ENCODE data around the gene EML6.
"Not testable (repeated sequence)": the region's sequence is repeated elsewhere in the genome, so short reads cannot be mapped to it uniquely, and the experiment has no call there.

Gene EML6

GRCh38 chr2:54695378-54695777 lies 28.1 kb upstream of the EML6 start:
- DNase-seq = no peak
- no peak for TF ChIP-seq GATA1 (IDR thresholded peaks at IDR 0.05; ENCODE audit: low read depth, low read length)
- TF ChIP-seq POLR2A (IDR thresholded peaks at IDR 0.05; ENCODE audit: low read length) = no peak

GRCh38 chr2:54697934-54698333 lies 25.5 kb upstream of the EML6 start:
- no peak for TF ChIP-seq GATA1 (IDR thresholded peaks at IDR 0.05; ENCODE audit: low read depth, low read length)
- no peak for TF ChIP-seq POLR2A (IDR thresholded peaks at IDR 0.05; ENCODE audit: low read length)

GRCh38 chr2:54698926-54699325 lies 24.5 kb upstream of the EML6 start:
- not testable (repeated sequence) for DNase-seq

More at GRCh38 chr2:54697934-54698333, 25.5 kb upstream of the EML6 start:
- no peak for DNase-seq

- no peak for DNase-seq
- TF ChIP-seq GATA1 (IDR thresholded peaks at IDR 0.05; ENCODE audit: low read depth, low read length) (no peak), POLR2A (IDR thresholded peaks at IDR 0.05; ENCODE audit: low read length) (no peak)
These were observed 23.8 kb upstream of the EML6 start for GRCh38 chr2:54699665-54700064.

GRCh38 chr2:54701029-54701428 lies 22.4 kb upstream of the EML6 start:
- no peak for DNase-seq
- TF ChIP-seq POLR2A (IDR thresholded peaks at IDR 0.05; ENCODE audit: low read length) = no peak
- TF ChIP-seq GATA1 (IDR thresholded peaks at IDR 0.05; ENCODE audit: low read depth, low read length) = no peak

- DNase-seq = no peak
- TF ChIP-seq GATA1 (IDR thresholded peaks at IDR 0.05; ENCODE audit: low read depth, low read length) = no peak
- no peak for TF ChIP-seq POLR2A (IDR thresholded peaks at IDR 0.05; ENCODE audit: low read length)
These were observed 19.2 kb upstream of the EML6 start for GRCh38 chr2:54704238-54704637.

- DNase-seq = peak; percentile 40 to 47
- TF ChIP-seq POLR2A (IDR thresholded peaks at IDR 0.05; ENCODE audit: low read length) (no peak), GATA1 (IDR thresholded peaks at IDR 0.05; ENCODE audit: low read depth, low read length) (peak; percentile 20)
These were observed 18.5 kb upstream of the EML6 start for GRCh38 chr2:54704688-54705605.

- DNase-seq = no peak
- TF ChIP-seq POLR2A (IDR thresholded peaks at IDR 0.05; ENCODE audit: low read length) (no peak), GATA1 (IDR thresholded peaks at IDR 0.05; ENCODE audit: low read depth, low read length) (no peak)
These were observed 16.8 kb upstream of the EML6 start for GRCh38 chr2:54706622-54707021.

GRCh38 chr2:54708584-54709335 lies 14.7 kb upstream of the EML6 start:
- TF ChIP-seq POLR2A (IDR thresholded peaks at IDR 0.05; ENCODE audit: low read length) (no peak), GATA1 (IDR thresholded peaks at IDR 0.05; ENCODE audit: low read depth, low read length) (no peak)
- DNase-seq = no peak

GRCh38 chr2:54709336-54709809 lies 14.1 kb upstream of the EML6 start:
- TF ChIP-seq GATA1 (IDR thresholded peaks at IDR 0.05; ENCODE audit: low read depth, low read length) = no peak
- no peak for TF ChIP-seq POLR2A (IDR thresholded peaks at IDR 0.05; ENCODE audit: low read length)
- no peak for DNase-seq

GRCh38 chr2:54710216-54710615 lies 13.2 kb upstream of the EML6 start:
- TF ChIP-seq GATA1 (IDR thresholded peaks at IDR 0.05; ENCODE audit: low read depth, low read length) (no peak), POLR2A (IDR thresholded peaks at IDR 0.05; ENCODE audit: low read length) (no peak)
- DNase-seq = no peak

GRCh38 chr2:54712516-54712915 lies 10.9 kb upstream of the EML6 start:
- TF ChIP-seq GATA1 (IDR thresholded peaks at IDR 0.05; ENCODE audit: low read depth, low read length) (no peak), POLR2A (IDR thresholded peaks at IDR 0.05; ENCODE audit: low read length) (no peak)
- DNase-seq = no peak

GRCh38 chr2:54714996-54715395 lies 8.5 kb upstream of the EML6 start:
- no peak for DNase-seq
- TF ChIP-seq GATA1 (IDR thresholded peaks at IDR 0.05; ENCODE audit: low read depth, low read length) (no peak), POLR2A (IDR thresholded peaks at IDR 0.05; ENCODE audit: low read length) (no peak)

- TF ChIP-seq POLR2A (IDR thresholded peaks at IDR 0.05; ENCODE audit: low read length) (no peak), GATA1 (IDR thresholded peaks at IDR 0.05; ENCODE audit: low read depth, low read length) (no peak)
- no peak for DNase-seq
These were observed 7.1 kb upstream of the EML6 start for GRCh38 chr2:54716375-54716774.
